Small intestine (tissue), 7 donors: ENCODE results near the gene ATP5PB. TPM values are rescaled to one million over a fixed set of nuclear protein-coding genes. Genes with fewer than 3 reads are reported as not detected.

Experiments used
- DNase-seq, 2 donors: peaks; one replicate each; pipeline versions ENCODE4 v3.0.0 to v3.0.0-alpha.2; 2013
- FAIRE-seq: peaks from 2 replicates; lab custom pipeline; 2012; peaks lifted over from hg19 to GRCh38; lab: Jason Lieb, UNC
- H3K27ac ChIP-seq, 3 donors: one replicate each; pipeline ENCODE4 v1.5.1; 2013; ENCODE audit warnings: low read length in 2 of 3, mild to moderate bottlenecking in 2 of 3, control low read depth in 1 of 3, inconsistent platforms in 1 of 3, low read depth in 1 of 3, moderate library complexity in 1 of 3
- H3K27me3 ChIP-seq, 3 donors: one replicate each; pipeline ENCODE4 v1.6.1; 2013; ENCODE audit warnings: low read length in 3 of 3, inconsistent platforms in 1 of 3; ENCODE audit not compliant: control insufficient read depth in 3 of 3, insufficient read depth in 3 of 3
- H3K36me3 ChIP-seq, 3 donors: one replicate each; pipeline ENCODE4 v1.6.1; 2013; ENCODE audit warnings: low read length in 3 of 3, inconsistent platforms in 1 of 3, low read depth in 1 of 3, mild to moderate bottlenecking in 1 of 3, moderate library complexity in 1 of 3; ENCODE audit not compliant: control insufficient read depth in 3 of 3, insufficient read depth in 2 of 3
- H3K4me1 ChIP-seq, 3 donors: one replicate each; pipeline ENCODE4 v1.6.1; 2013; ENCODE audit warnings: low read length in 2 of 3, inconsistent platforms in 1 of 3, low read depth in 1 of 3, mild to moderate bottlenecking in 1 of 3, moderate library complexity in 1 of 3; ENCODE audit not compliant: control insufficient read depth in 3 of 3, insufficient read depth in 2 of 3
- H3K4me3 ChIP-seq, 3 donors: one replicate each; pipeline ENCODE4 v1.5.1; 2013; ENCODE audit warnings: low read length in 3 of 3, control low read depth in 1 of 3, inconsistent platforms in 1 of 3, low read depth in 1 of 3, mild to moderate bottlenecking in 1 of 3, moderate library complexity in 1 of 3
- H3K9me3 ChIP-seq, 2 donors: one replicate each; pipeline ENCODE4 v1.6.1; 2013; ENCODE audit warnings: low read depth in 1 of 2, low read length in 1 of 2; ENCODE audit not compliant: control insufficient read depth in 2 of 2, insufficient read depth in 1 of 2
- WGBS, 3 donors: extraction: QIAGEN DNeasy Blood & Tissue Kit; methylation state at CpG; one replicate each; pipeline ENCODE4 v1.1.7; 2013; 5-methylcytosine and 5-hydroxymethylcytosine counted together
- polyA plus RNA-seq, 4 donors: library from polyadenylated mRNA; stranded (reverse) in 3 of 4; unstranded in 1 of 4; fragments of 200-250 nt in 3 of 4; fragments of 120-200 nt in 1 of 4; gene quantifications; one replicate each; pipeline versions ENCODE4 v1.2.1 to v1.2.3, GENCODE V29; 2013
- donor health status: healthy with polysubstance abuse.
- donor health status: control.
- donor health status: control.
- donor health status: Bipolar disorder and iron deficiency.
- donor health status: healthy.

Gene ATP5PB
- polyA plus RNA-seq, 4 donors: 334 to 589 (median 509) TPM

DNA sequence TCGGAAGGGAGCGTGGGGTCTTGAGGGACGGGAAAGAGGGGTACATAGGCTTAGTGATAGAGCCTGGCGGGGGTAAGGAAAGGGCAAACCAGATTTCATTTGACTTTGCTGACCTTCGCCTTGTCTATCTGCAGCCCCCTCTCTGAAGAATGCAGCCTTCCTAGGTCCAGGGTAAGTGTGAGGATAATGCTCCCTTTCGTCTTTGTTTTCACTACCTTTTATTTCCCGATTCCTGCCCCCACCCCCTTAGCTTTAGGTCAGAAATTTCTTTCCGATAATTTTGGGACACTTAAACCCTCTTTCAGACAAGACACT is 396 bp downstream of the ATP5PB start:
- Histone ChIP-seq H3K4me3 (peak overlapping the region; percentile 59 to 82 (median 74)), H3K27ac (peak overlapping the region; percentile 69 to 82 (median 76)), H3K4me1 (peaks cover 4 to 20% (median 18%) of the 10 kb centered on the region in 3 donors), H3K27me3 (no peaks in the 10 kb centered on the region), H3K36me3 (peaks cover 0 to 12% (median 4%) of the 10 kb centered on the region in 3 donors), H3K9me3 (no peaks in the 10 kb centered on the region)
- 0% methylated on average over 8 of the region's 8 CpGs for WGBS, 3 donors
- DNase-seq: no peak
- no peak for FAIRE-seq

DNA sequence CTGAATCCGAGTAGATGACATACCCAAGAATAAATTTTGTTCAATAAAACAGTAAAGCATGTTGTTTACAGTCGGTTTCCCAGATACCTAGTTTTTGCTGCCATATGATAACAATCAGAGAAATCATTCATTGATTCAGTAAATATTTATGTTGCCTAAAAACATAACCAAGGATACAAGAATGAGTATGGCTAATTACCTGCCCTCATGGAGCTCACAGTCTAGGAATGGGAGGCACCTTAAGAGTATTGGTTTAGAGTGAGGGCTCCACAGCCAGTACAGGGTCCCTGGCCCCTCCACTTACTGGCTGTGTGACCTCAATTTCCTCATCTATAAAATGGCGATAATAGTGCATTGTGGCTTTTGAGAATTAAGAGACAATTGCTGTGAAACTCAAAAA is 921 bp downstream of the ATP5PB start:
- Histone ChIP-seq H3K4me3 (peak overlapping the region; percentile 59 to 82 (median 74)), H3K27me3 (no peaks in the 10 kb centered on the region), H3K27ac (no peak overlapping the region), H3K36me3 (peaks cover 0 to 12% (median 4%) of the 10 kb centered on the region in 3 donors), H3K9me3 (no peaks in the 10 kb centered on the region), H3K4me1 (peaks cover 4 to 20% (median 18%) of the 10 kb centered on the region in 3 donors)
- WGBS, 3 donors: 33 to 41% (median 38%) methylated on average over 3 of the region's 3 CpGs
- DNase-seq (no peak), FAIRE-seq (no peak)

DNA sequence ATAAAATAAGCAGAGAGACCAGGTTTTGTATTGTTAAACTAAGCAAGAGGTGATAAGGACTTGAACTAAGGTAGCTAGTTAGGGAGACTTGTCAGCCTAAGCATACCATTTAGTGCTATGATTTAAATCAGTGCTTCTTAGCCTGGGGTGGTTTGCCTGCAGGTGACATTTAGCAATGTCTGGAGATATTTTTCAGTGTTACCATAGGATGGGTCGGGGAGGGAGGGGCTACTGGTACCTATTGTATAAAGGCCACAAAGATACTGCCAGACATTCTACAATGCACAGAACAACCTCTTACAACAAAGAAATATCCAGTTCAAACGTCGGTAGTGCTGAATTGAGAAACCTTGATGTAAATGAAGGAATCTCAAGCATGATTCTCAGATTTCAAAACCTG is 3.3 kb downstream of the ATP5PB start:
- no peaks in the 10 kb centered on the region for H3K27me3 ChIP-seq
- DNase-seq (no peak), FAIRE-seq (no peak)
- H3K4me3 ChIP-seq: no peak overlapping the region
- H3K36me3 ChIP-seq: peaks cover 0 to 11% (median 9%) of the 10 kb centered on the region in 3 donors
- H3K4me1 ChIP-seq: peaks cover 2 to 12% (median 10%) of the 10 kb centered on the region in 3 donors
- no peak overlapping the region for H3K27ac ChIP-seq
- no peaks in the 10 kb centered on the region for H3K9me3 ChIP-seq
- WGBS, 3 donors: 77 to 88% (median 79%) methylated on average over 3 of the region's 3 CpGs

DNA sequence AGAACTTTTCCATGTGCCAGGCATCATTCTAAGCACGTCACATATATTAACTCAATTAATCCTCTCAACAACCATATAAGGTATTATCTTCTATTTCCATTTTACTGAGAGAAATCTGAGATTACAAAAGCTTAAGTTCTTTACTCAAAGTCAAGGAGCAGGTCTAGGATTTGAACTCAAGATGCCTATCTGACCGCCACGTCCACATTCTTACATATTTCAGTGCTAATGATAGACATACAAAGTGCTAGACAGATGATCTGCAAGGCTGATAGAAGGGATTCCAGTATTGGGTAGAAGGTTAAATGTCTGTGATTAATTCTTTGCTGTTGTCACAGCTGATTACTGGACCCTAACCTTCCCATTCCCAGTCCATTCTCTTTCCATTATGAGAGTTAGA is 4.4 kb downstream of the ATP5PB start:
- WGBS, 3 donors: 86 to 92% (median 88%) methylated on average over 3 of the region's 3 CpGs
- Histone ChIP-seq H3K36me3 (peaks cover 4 to 14% (median 13%) of the 10 kb centered on the region in 3 donors), H3K27me3 (no peaks in the 10 kb centered on the region), H3K9me3 (no peaks in the 10 kb centered on the region), H3K4me1 (peaks cover 2 to 10% (median 9%) of the 10 kb centered on the region in 3 donors), H3K27ac (no peak overlapping the region), H3K4me3 (no peak overlapping the region)
- FAIRE-seq (no peak), DNase-seq (no peak)

GRCh38 chr1:111454859-111455641 is 5.8 kb downstream of the ATP5PB start:
- Histone ChIP-seq H3K36me3 (peaks cover 4 to 18% (median 18%) of the 10 kb centered on the region in 3 donors), H3K4me3 (no peak overlapping the region), H3K27ac (no peak overlapping the region), H3K27me3 (no peaks in the 10 kb centered on the region), H3K4me1 (peaks cover 2 to 9% (median 9%) of the 10 kb centered on the region in 3 donors), H3K9me3 (no peaks in the 10 kb centered on the region)
- FAIRE-seq (no peak), DNase-seq (no peak)
- WGBS, 3 donors: 50 to 58% (median 55%) methylated on average over 5 of the region's 5 CpGs

DNA sequence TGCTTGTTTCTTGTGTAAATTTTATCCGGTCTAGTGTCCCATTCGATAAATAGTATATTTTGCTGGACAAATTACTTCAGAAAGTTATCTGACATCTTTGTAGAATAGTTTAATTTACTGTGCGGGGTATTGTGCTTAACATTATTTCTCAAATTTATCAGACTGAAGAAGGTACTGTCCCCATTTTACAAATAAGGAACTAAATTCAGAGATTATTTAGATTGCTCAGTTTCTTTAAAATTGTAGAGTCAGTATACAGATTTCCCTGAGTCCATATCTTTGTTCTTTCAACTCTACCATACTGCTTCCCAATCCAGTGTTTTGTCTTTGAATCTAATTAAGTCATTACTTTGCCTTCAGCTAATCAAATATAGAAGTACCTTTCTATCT is 6.4 kb downstream of the ATP5PB start:
- 91 to 94% (median 92%) methylated on average over 3 of the region's 3 CpGs for WGBS, 3 donors
- no peaks in the 10 kb centered on the region for H3K27me3 ChIP-seq
- H3K4me3 ChIP-seq: no peak overlapping the region
- H3K27ac ChIP-seq: no peak overlapping the region
- peaks cover 4 to 19% (median 18%) of the 10 kb centered on the region in 3 donors for H3K36me3 ChIP-seq
- H3K9me3 ChIP-seq: no peaks in the 10 kb centered on the region
- FAIRE-seq: no peak
- peaks cover 2 to 6% (median 3%) of the 10 kb centered on the region in 3 donors for H3K4me1 ChIP-seq
- DNase-seq: no peak

DNA sequence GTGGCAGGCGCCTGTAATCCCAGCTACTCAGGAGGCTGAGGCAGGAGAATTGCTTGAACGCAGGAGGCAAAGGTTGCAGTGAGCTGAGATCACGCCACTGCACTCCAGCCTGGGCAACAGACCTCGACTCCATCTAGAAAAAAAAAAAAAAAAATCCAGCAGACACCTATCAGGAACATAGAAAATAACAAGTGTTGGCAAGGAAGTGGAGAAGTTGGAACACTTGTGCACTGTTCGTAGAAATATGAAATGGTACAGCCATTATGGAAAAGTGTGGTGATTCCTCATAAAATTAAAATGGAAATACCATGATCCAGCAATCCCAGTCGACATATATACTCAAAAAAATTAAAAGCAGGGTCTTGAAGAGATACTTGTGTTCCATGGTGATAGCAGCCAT is 12.5 kb downstream of the ATP5PB start:
- H3K27me3 ChIP-seq: no peaks in the 10 kb centered on the region
- peaks cover 0 to 6% (median 0%) of the 10 kb centered on the region in 3 donors for H3K4me1 ChIP-seq
- FAIRE-seq (no peak), DNase-seq (no peak)
- WGBS, 3 donors: 95 to 97% (median 97%) methylated on average over 6 of the region's 6 CpGs
- peaks cover 4 to 19% (median 14%) of the 10 kb centered on the region in 3 donors for H3K36me3 ChIP-seq
- no peak overlapping the region for H3K27ac ChIP-seq
- no peak overlapping the region for H3K4me3 ChIP-seq
- H3K9me3 ChIP-seq: no peaks in the 10 kb centered on the region

DNA sequence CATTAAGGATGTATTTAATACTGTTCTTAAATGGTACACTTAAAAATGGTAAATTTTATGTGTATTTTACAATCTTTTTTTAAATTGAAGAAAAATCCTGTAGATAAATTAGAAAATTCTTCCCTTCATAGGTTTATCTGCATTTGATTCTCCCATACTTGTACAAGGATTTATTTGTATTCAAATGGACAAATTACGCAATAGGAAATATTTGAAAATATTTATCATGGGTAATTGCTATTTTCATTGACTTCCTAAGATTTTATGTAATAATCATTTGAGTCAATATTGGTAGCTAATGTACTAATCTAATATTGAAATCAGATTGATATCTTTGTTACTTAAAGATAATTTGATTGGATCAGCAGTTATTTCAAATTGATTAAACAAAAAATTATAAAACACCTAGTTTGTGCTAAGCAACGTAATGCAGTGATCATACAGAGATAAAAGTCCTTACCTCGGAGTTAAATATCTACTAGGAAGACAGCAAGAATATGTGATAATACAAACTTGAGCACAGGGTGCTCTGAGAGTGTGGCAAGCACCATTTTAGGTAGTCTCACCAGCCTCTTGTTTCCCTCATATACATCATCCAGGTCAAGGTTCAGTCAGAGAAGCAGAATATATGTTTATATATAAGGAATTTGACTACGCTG is 13.2 kb downstream of the ATP5PB start:
- DNase-seq: no peak
- Histone ChIP-seq H3K36me3 (peaks cover 7 to 19% (median 13%) of the 10 kb centered on the region in 3 donors), H3K4me3 (no peak overlapping the region), H3K27ac (peak overlapping the region in 1 of 3 donors; percentile 31), H3K4me1 (peaks cover 0 to 8% (median 0%) of the 10 kb centered on the region in 3 donors), H3K27me3 (no peaks in the 10 kb centered on the region), H3K9me3 (no peaks in the 10 kb centered on the region)
- 77 to 81% (median 78%) methylated on average over 4 of the region's 4 CpGs for WGBS, 3 donors
- FAIRE-seq: no peak
